ENCODE results near the gene SLC6A8.

Gene SLC6A8

GRCh38 chrX:153670748-153671588, 16.8 kb upstream of the SLC6A8 start:
- H3K4me3 ChIP-seq (replicated peaks; ENCODE audit: low read depth, low read length) = no peak overlapping the region
- no peaks in the 10 kb centered on the region for H3K36me3 ChIP-seq (ENCODE audit: control insufficient read depth, insufficient read depth, low read length)
- no peak for DNase-seq (ENCODE audit: extremely low read depth, insufficient read length)
- H3K27me3 ChIP-seq (replicated peaks; ENCODE audit: control insufficient read depth, insufficient read depth, low read length) = no peaks in the 10 kb centered on the region
- TF ChIP-seq CTCF (IDR thresholded peaks at IDR 0.05; ENCODE audit: insufficient read depth, low read length, poor library complexity, severe bottlenecking) = no peak

GRCh38 chrX:153671589-153672530, 15.9 kb upstream of the SLC6A8 start:
- Histone ChIP-seq H3K36me3 (ENCODE audit: control insufficient read depth, insufficient read depth, low read length) (no peaks in the 10 kb centered on the region), H3K4me3 (replicated peaks; ENCODE audit: low read depth, low read length) (no peak overlapping the region), H3K27me3 (replicated peaks; ENCODE audit: control insufficient read depth, insufficient read depth, low read length) (no peaks in the 10 kb centered on the region)
- no peak for DNase-seq (ENCODE audit: extremely low read depth, insufficient read length)
- TF ChIP-seq CTCF (IDR thresholded peaks at IDR 0.05; ENCODE audit: insufficient read depth, low read length, poor library complexity, severe bottlenecking) = no peak

- no peak for TF ChIP-seq CTCF (IDR thresholded peaks at IDR 0.05; ENCODE audit: insufficient read depth, low read length, poor library complexity, severe bottlenecking)
- no peaks in the 10 kb centered on the region for H3K27me3 ChIP-seq (replicated peaks; ENCODE audit: control insufficient read depth, insufficient read depth, low read length)
- H3K4me3 ChIP-seq (replicated peaks; ENCODE audit: low read depth, low read length) = no peak overlapping the region
- DNase-seq (ENCODE audit: extremely low read depth, insufficient read length) = no peak
- H3K36me3 ChIP-seq (ENCODE audit: control insufficient read depth, insufficient read depth, low read length) = no peaks in the 10 kb centered on the region
Observed at GRCh38 chrX:153672531-153673427, 14.9 kb upstream of the SLC6A8 start.

GRCh38 chrX:153673428-153674218, 14.1 kb upstream of the SLC6A8 start, which contains the start of gene PNCK:
Gene PNCK, minus strand, starts transcription at chrX:153673813. Its CDS starts 737 bp downstream, at chrX:153673076.
- Histone ChIP-seq H3K27me3 (replicated peaks; ENCODE audit: control insufficient read depth, insufficient read depth, low read length) (no peaks in the 10 kb centered on the region), H3K4me3 (replicated peaks; ENCODE audit: low read depth, low read length) (no peak within 1 kb of the TSS), H3K36me3 (ENCODE audit: control insufficient read depth, insufficient read depth, low read length) (no peaks in the 10 kb centered on the region)
- no peak for TF ChIP-seq CTCF (IDR thresholded peaks at IDR 0.05; ENCODE audit: insufficient read depth, low read length, poor library complexity, severe bottlenecking)
- no peak for DNase-seq (ENCODE audit: extremely low read depth, insufficient read length)
